WTC11 (cell line): ENCODE measurements around the gene HCRTR1. TPM values are rescaled to one million over a fixed set of nuclear protein-coding genes. Genes with fewer than 3 reads are reported as not detected.

Experiments used
- ATAC-seq: fragments of 200-7000 bp; cut with Tn5 transposase; 2 replicates; pipeline ENCODE4 v1.10.0; 2021; ENCODE audit warnings: mild to moderate bottlenecking, moderate library complexity
- Bru-seq: library from RNA; stranded (reverse); fragments of 400-500 nt; gene quantifications from one replicate; lab custom pipeline; 2021; lab: Mats Ljungman, UMichigan
- CTCF ChIA-PET: fragments of 300-600 bp; sonication (Branson Sonifier 250); formaldehyde crosslinking; loops from one replicate; lab custom pipeline; 2021; ENCODE audit warnings: antibody characterized with exemption; lab: Charles Lee
- POLR2A ChIA-PET: fragments of 350-600 bp; sonication (Branson Sonifier 250); formaldehyde crosslinking; loops from one replicate; lab custom pipeline; 2021; ENCODE audit warnings: antibody characterized with exemption; lab: Charles Lee
- DNase-seq: peaks from one replicate; pipeline ENCODE4 v3.0.0; 2021; ENCODE audit warnings: low spot score
- H3K27ac Mint-ChIP-seq: 2 replicates; pipeline ENCODE4 v1.8.0; 2021; ENCODE audit warnings: mixed read lengths
- H3K27me3 Mint-ChIP-seq: 2 replicates; pipeline ENCODE4 v1.8.0; 2021; ENCODE audit warnings: low read depth, mild to moderate bottlenecking, moderate library complexity, mixed read lengths
- H3K36me3 Mint-ChIP-seq: 2 replicates; pipeline ENCODE4 v1.8.0; 2021; ENCODE audit warnings: mixed read lengths
- H3K4me1 Mint-ChIP-seq: 2 replicates; pipeline ENCODE4 v1.8.0; 2022; ENCODE audit warnings: mixed read lengths
- H3K4me3 Mint-ChIP-seq: 2 replicates; pipeline ENCODE4 v1.8.0; 2021; ENCODE audit warnings: mild to moderate bottlenecking, moderate library complexity, mixed read lengths
- H3K9me3 Mint-ChIP-seq: 2 replicates; pipeline ENCODE4 v1.8.0; 2021; ENCODE audit warnings: mixed read lengths
- CREM ChIP-seq: sonication (generic); formaldehyde crosslinking; IDR thresholded peaks from 2 replicates; pipeline ENCODE4 v1.8.1; 2022; ENCODE audit warnings: mild to moderate bottlenecking, missing genetic modification reagents, moderate library complexity
- CTCF ChIP-seq: fragments of 200-600 bp; IDR thresholded peaks from 2 replicates; pipeline ENCODE4 v1.8.0; 2022; ENCODE audit warnings: antibody characterized with exemption
- E2F5 ChIP-seq: sonication (generic); formaldehyde crosslinking; IDR thresholded peaks from 2 replicates; pipeline ENCODE4 v1.8.1; 2022; ENCODE audit warnings: mild to moderate bottlenecking, moderate library complexity, missing genetic modification reagents
- EMX1 ChIP-seq: fragments of 250-450 bp; sonication (Bioruptor Pico); IDR thresholded peaks from 2 replicates; pipeline ENCODE4 v1.8.0; 2021; ENCODE audit warnings: mild to moderate bottlenecking
- ERG ChIP-seq: fragments of 250-450 bp; sonication (Bioruptor Pico); IDR thresholded peaks from 2 replicates; pipeline ENCODE4 v1.8.0; 2021; ENCODE audit warnings: mild to moderate bottlenecking
- ESRRA ChIP-seq: sonication (generic); formaldehyde crosslinking; IDR thresholded peaks from 2 replicates; pipeline ENCODE4 v1.8.1; 2022; ENCODE audit warnings: mild to moderate bottlenecking, missing genetic modification reagents, borderline replicate concordance
- FOXK1 ChIP-seq: sonication (generic); formaldehyde crosslinking; IDR thresholded peaks from 2 replicates; pipeline ENCODE4 v1.8.0; 2022; ENCODE audit warnings: mild to moderate bottlenecking, moderate library complexity, missing genetic modification reagents
- GTF2I ChIP-seq: fragments of 250-450 bp; sonication (Bioruptor Pico); conservative IDR thresholded peaks from 2 replicates; pipeline ENCODE4 v1.4.0; 2021; ENCODE audit warnings: mild to moderate bottlenecking
- HMGA2 ChIP-seq: fragments of 250-450 bp; sonication (Bioruptor Pico); IDR thresholded peaks from 2 replicates; pipeline ENCODE4 v1.4.0; 2021; ENCODE audit warnings: mild to moderate bottlenecking, moderate library complexity
- IRF1 ChIP-seq: sonication (generic); formaldehyde crosslinking; IDR thresholded peaks from 2 replicates; pipeline ENCODE4 v1.8.0; 2023; ENCODE audit warnings: missing genetic modification reagents
- KAT7 ChIP-seq: sonication (generic); formaldehyde crosslinking; IDR thresholded peaks from 2 replicates; pipeline ENCODE4 v1.8.1; 2023; ENCODE audit warnings: missing genetic modification reagents, mild to moderate bottlenecking, borderline replicate concordance
- STAT6 ChIP-seq: sonication (generic); formaldehyde crosslinking; conservative IDR thresholded peaks from 2 replicates; pipeline ENCODE4 v1.8.1; 2023; ENCODE audit warnings: mild to moderate bottlenecking, low read depth, missing genetic modification reagents, moderate library complexity
- TEAD4 ChIP-seq: sonication (generic); formaldehyde crosslinking; IDR thresholded peaks from 2 replicates; pipeline ENCODE4 v1.8.0; 2022; ENCODE audit warnings: mild to moderate bottlenecking, missing genetic modification reagents
- TP53 ChIP-seq: sonication (generic); formaldehyde crosslinking; IDR thresholded peaks from 2 replicates; pipeline ENCODE4 v1.8.1; 2023; ENCODE audit warnings: mild to moderate bottlenecking, missing genetic modification reagents
- ZBTB21 ChIP-seq: sonication (generic); formaldehyde crosslinking; IDR thresholded peaks from 2 replicates; pipeline ENCODE4 v1.8.1; 2023; ENCODE audit warnings: mild to moderate bottlenecking, missing genetic modification reagents, borderline replicate concordance
- ZNF263 ChIP-seq: sonication (generic); formaldehyde crosslinking; IDR thresholded peaks from 2 replicates; pipeline ENCODE4 v1.8.1; 2022; ENCODE audit warnings: low read depth, mild to moderate bottlenecking, moderate library complexity, missing genetic modification reagents
- long read RNA-seq, 3 experiments: library from RNA in 1 of 3; library from capped mRNA in 1 of 3; library from polyadenylated mRNA in 1 of 3; unstranded in 2 of 3; stranded (forward) in 1 of 3; transcript quantifications; one replicate each; pipeline ENCODE4 v2.0.0, GENCODE V29; 2021
- total RNA-seq: library from RNA; stranded (reverse); gene quantifications from 3 replicates; pipeline ENCODE4 v1.2.3, GENCODE V29; 2021

Gene HCRTR1
- total RNA-seq (0.13 to 0.23 TPM (median 0.14 TPM) in 3 replicates), Bru-seq, nascent RNA (percentile 18 among the genes with signal in this experiment)
- long read RNA-seq, experiment 1, partial matches to known transcripts = 0 of 1 reads
- long read RNA-seq, experiment 1, other reads (novel, unspliced or antisense) = 1 of 1 reads
- long read RNA-seq, experiment 2 = 0 reads
- long read RNA-seq, experiment 3 = 0 reads

GRCh38 chr1:31617218-31617915 is at the start of gene HCRTR1:
TSS of gene HCRTR1 (plus strand) at chr1:31617689. CDS start at chr1:31619193, 1,504 bp downstream.
- CTCF ChIA-PET = interaction anchor here (0.7 to 3.7 kb wide), 41 partner anchors 9 to 456 kb away, joined by 3 to 38 read pairs (median 5); partner anchors contain the start of genes COL16A1, PEF1 and TMEM39B
- TF ChIP-seq EMX1 (CRISPR knock-in tag) = no peak
- no peak for TF ChIP-seq ESRRA (CRISPR knock-in tag)
- no peak for TF ChIP-seq TP53 (CRISPR knock-in tag)
- no peak for TF ChIP-seq TEAD4
- TF ChIP-seq CTCF = no peak
- TF ChIP-seq ZBTB21 = no peak
- Mint-ChIP-seq H3K4me3 (peak within 1 kb of the TSS; percentile 80), H3K4me1 (peaks cover 14% of the 10 kb centered on the region), H3K9me3 (no peaks in the 10 kb centered on the region), H3K36me3 (no peaks in the 10 kb centered on the region), H3K27me3 (peaks cover 29% of the 10 kb centered on the region), H3K27ac (no peak within 1 kb of the TSS)
- POLR2A ChIA-PET = interaction anchor here (0.6 kb wide), 1 partner anchor 44 kb away, joined by 3 read pairs; no protein-coding TSS in a partner anchor
- ATAC-seq (peak; percentile 20), DNase-seq (peak; percentile 33)

- Mint-ChIP-seq H3K27me3 (no peaks in the 10 kb centered on the region; the same call in none of the 2 replicates), H3K27ac (no peak overlapping the region)
- POLR2A ChIA-PET = no interaction called here
- no peak for TF ChIP-seq IRF1
- TF ChIP-seq, all 79 proteins: peak for 0
- no peak for DNase-seq
- no peak for ATAC-seq
- no peaks in the 10 kb centered on the region for H3K9me3 Mint-ChIP-seq
- CTCF ChIA-PET = interaction anchor here (0.9 to 1.7 kb wide), 2 partner anchors 19 to 20 kb away, joined by 3 to 4 read pairs; no protein-coding TSS in a partner anchor
- peaks cover 11% of the 10 kb centered on the region for H3K4me1 Mint-ChIP-seq
- no peak overlapping the region for H3K4me3 Mint-ChIP-seq
- H3K36me3 Mint-ChIP-seq = no peaks in the 10 kb centered on the region
These were observed 49.4 kb upstream of the HCRTR1 start for GRCh38 chr1:31567956-31568570.

GRCh38 chr1:31568895-31569595 is 48.4 kb upstream of the HCRTR1 start:
- Mint-ChIP-seq H3K4me3 (no peak overlapping the region), H3K4me1 (peaks cover 7% of the 10 kb centered on the region), H3K9me3 (no peaks in the 10 kb centered on the region), H3K27me3 (no peaks in the 10 kb centered on the region; the same call in none of the 2 replicates), H3K27ac (no peak overlapping the region), H3K36me3 (no peaks in the 10 kb centered on the region)
- TF ChIP-seq ZNF263 = no peak
- no peak for TF ChIP-seq TP53 (CRISPR knock-in tag)
- no peak for TF ChIP-seq E2F5 (CRISPR knock-in tag)
- ChIA-PET POLR2A (no interaction called here), CTCF (interaction anchor here (0.6 to 1.7 kb wide), 6 partner anchors 11 to 201 kb away, joined by 3 to 7 read pairs (median 3); partner anchors contain the start of gene HCRTR1)
- no peak for DNase-seq
- no peak for ATAC-seq

GRCh38 chr1:31569596-31570173 is 47.8 kb upstream of the HCRTR1 start:
- H3K36me3 Mint-ChIP-seq = no peaks in the 10 kb centered on the region
- H3K4me3 Mint-ChIP-seq = no peak overlapping the region
- H3K27me3 Mint-ChIP-seq = no peaks in the 10 kb centered on the region; the same call in none of the 2 replicates
- peaks cover under 1% of the 10 kb centered on the region; the same call in 1 of the 2 replicates for H3K4me1 Mint-ChIP-seq
- CTCF ChIA-PET = interaction anchor here (0.6 to 1.7 kb wide), 6 partner anchors 11 to 200 kb away, joined by 3 to 7 read pairs (median 4); partner anchors contain the start of gene HCRTR1
- H3K27ac Mint-ChIP-seq = no peak overlapping the region
- POLR2A ChIA-PET = no interaction called here
- H3K9me3 Mint-ChIP-seq = no peaks in the 10 kb centered on the region
- DNase-seq (no peak), ATAC-seq (no peak)
- no peak for TF ChIP-seq KAT7
- TF ChIP-seq STAT6 = no peak
- TF ChIP-seq GTF2I (CRISPR knock-in tag) = no peak
- no peak for TF ChIP-seq HMGA2 (CRISPR knock-in tag)
- TF ChIP-seq ERG (CRISPR knock-in tag) = no peak
- no peak for TF ChIP-seq FOXK1 (CRISPR knock-in tag)
- TF ChIP-seq CREM (CRISPR knock-in tag) = no peak
